H9 (cell line): ENCODE results near the gene RANBP6. TPM values are rescaled to one million over a fixed set of nuclear protein-coding genes. Genes with fewer than 3 reads are reported as not detected.

Experiments used
- DNase-seq: peaks from one replicate; pipeline ENCODE4 v3.0.0-alpha.2; 2017
- H2AFZ ChIP-seq: one replicate; pipeline ENCODE4 v1.6.1; 2013; ENCODE audit warnings: mild to moderate bottlenecking, low read length, control low read depth, moderate library complexity
- H2AK5ac ChIP-seq: 2 replicates; pipeline ENCODE4 v1.6.1; 2013; ENCODE audit warnings: low read length, control low read depth, mixed read lengths; ENCODE audit not compliant: insufficient read length
- H2BK120ac ChIP-seq: one replicate; pipeline ENCODE4 v1.6.1; 2013; ENCODE audit warnings: low read depth, mild to moderate bottlenecking, low read length, control low read depth, inconsistent platforms; ENCODE audit not compliant: poor library complexity, severe bottlenecking
- H2BK12ac ChIP-seq: 2 replicates; pipeline ENCODE4 v1.6.1; 2013; ENCODE audit warnings: low read length, control low read depth, mixed read lengths, low read depth; ENCODE audit not compliant: insufficient read length
- H2BK15ac ChIP-seq: 2 replicates; pipeline ENCODE4 v1.6.1; 2013; ENCODE audit warnings: low read depth, low read length, control low read depth
- H2BK20ac ChIP-seq: one replicate; pipeline ENCODE4 v1.6.1; 2013; ENCODE audit warnings: low read depth, mild to moderate bottlenecking, low read length, control low read depth, inconsistent platforms; ENCODE audit not compliant: poor library complexity, severe bottlenecking
- H2BK5ac ChIP-seq: 2 replicates; pipeline ENCODE4 v1.6.1; 2013; ENCODE audit warnings: low read length, control low read depth, mixed read lengths; ENCODE audit not compliant: insufficient read length
- H3K14ac ChIP-seq: 2 replicates; pipeline ENCODE4 v1.6.1; 2013; ENCODE audit warnings: low read length, control low read depth; ENCODE audit not compliant: insufficient read depth
- H3K18ac ChIP-seq: 2 replicates; pipeline ENCODE4 v1.6.1; 2013; ENCODE audit warnings: low read depth, mild to moderate bottlenecking, mixed read lengths, low read length, control low read depth; ENCODE audit not compliant: insufficient read length
- H3K23ac ChIP-seq: 2 replicates; pipeline ENCODE4 v1.6.1; 2013; ENCODE audit warnings: low read length, control low read depth, mixed read lengths, low read depth; ENCODE audit not compliant: insufficient read length
- H3K23me2 ChIP-seq: 2 replicates; pipeline ENCODE4 v1.6.1; 2013; ENCODE audit warnings: low read depth, mild to moderate bottlenecking, mixed read lengths, low read length, control low read depth; ENCODE audit not compliant: insufficient read length, poor library complexity, severe bottlenecking
- H3K27ac ChIP-seq: 2 replicates; pipeline ENCODE4 v1.5.1; 2013; ENCODE audit warnings: low read length, control low read depth, mixed read lengths, low read depth; ENCODE audit not compliant: insufficient read length
- H3K27me3 ChIP-seq: 2 replicates; pipeline ENCODE4 v1.6.1; 2013; ENCODE audit warnings: low read length, control low read depth, inconsistent platforms; ENCODE audit not compliant: insufficient read depth
- H3K4ac ChIP-seq: 2 replicates; pipeline ENCODE4 v1.6.1; 2013; ENCODE audit warnings: low read depth, mild to moderate bottlenecking, control low read depth, inconsistent platforms, low read length, moderate library complexity
- H3K4me1 ChIP-seq: 2 replicates; pipeline ENCODE4 v1.6.1; 2013; ENCODE audit warnings: low read length, control low read depth, inconsistent platforms; ENCODE audit not compliant: insufficient read depth
- H3K4me2 ChIP-seq: 2 replicates; pipeline ENCODE4 v1.6.1; 2013; ENCODE audit warnings: low read length, control low read depth, mixed read lengths; ENCODE audit not compliant: insufficient read length, insufficient read depth
- H3K56ac ChIP-seq: 2 replicates; pipeline ENCODE4 v1.6.1; 2013; ENCODE audit warnings: low read depth, mild to moderate bottlenecking, mixed read lengths, low read length, control low read depth; ENCODE audit not compliant: insufficient read length
- H3K79me1 ChIP-seq: 2 replicates; pipeline ENCODE4 v1.6.1; 2013; ENCODE audit warnings: low read depth, mild to moderate bottlenecking, moderate library complexity, low read length, control low read depth, inconsistent platforms; ENCODE audit not compliant: insufficient read depth, poor library complexity, severe bottlenecking
- H3K79me2 ChIP-seq: 2 replicates; pipeline ENCODE4 v1.6.1; 2013; ENCODE audit warnings: low read length, control low read depth, inconsistent platforms; ENCODE audit not compliant: insufficient read depth
- H3K9ac ChIP-seq: 2 replicates; pipeline ENCODE4 v1.6.1; 2013; ENCODE audit warnings: low read length, control low read depth, mixed read lengths; ENCODE audit not compliant: insufficient read length; ENCODE audit errors: extremely low read depth
- H3K9me3 ChIP-seq: one replicate; pipeline ENCODE4 v1.6.1; 2013; ENCODE audit warnings: low read depth, low read length, inconsistent platforms; ENCODE audit not compliant: control insufficient read depth
- H3T11ph ChIP-seq: one replicate; pipeline ENCODE4 v1.6.1; 2013; ENCODE audit warnings: mild to moderate bottlenecking, low read length, control low read depth, inconsistent platforms
- H4K20me1 ChIP-seq: one replicate; pipeline ENCODE4 v1.6.1; 2013; ENCODE audit not compliant: control insufficient read depth, insufficient read length, insufficient read depth
- H4K5ac ChIP-seq: 2 replicates; pipeline ENCODE4 v1.6.1; 2013; ENCODE audit warnings: low read depth, mild to moderate bottlenecking, mixed read lengths, low read length, control low read depth; ENCODE audit not compliant: insufficient read length
- H4K8ac ChIP-seq: replicated peaks from 2 replicates; pipeline ENCODE4 v1.6.1; 2013; ENCODE audit warnings: low read length, control low read depth, mixed read lengths, low read depth; ENCODE audit not compliant: insufficient read length
- H4K91ac ChIP-seq: 2 replicates; pipeline ENCODE4 v1.6.1; 2013; ENCODE audit warnings: low read depth, mild to moderate bottlenecking, moderate library complexity, mixed read lengths, low read length, control low read depth; ENCODE audit not compliant: insufficient read length
- H3K27ac Mint-ChIP-seq, 3 experiments: 2 replicates in 2 of 3; 3 replicates in 1 of 3; pipeline ENCODE4 v1.8.0; 2020 to 2021; ENCODE audit warnings: mixed read lengths in 3 of 3, mild to moderate bottlenecking in 1 of 3, moderate library complexity in 1 of 3
- H3K27me3 Mint-ChIP-seq: 2 replicates; pipeline ENCODE4 v1.8.0; 2021; ENCODE audit warnings: low read depth, mild to moderate bottlenecking, moderate library complexity, mixed read lengths
- H3K36me3 Mint-ChIP-seq, 3 experiments: 2 replicates in 2 of 3; 3 replicates in 1 of 3; pipeline ENCODE4 v1.8.0; 2020 to 2021; ENCODE audit warnings: low read depth in 3 of 3, mixed read lengths in 3 of 3; ENCODE audit not compliant: insufficient read depth in 1 of 3
- H3K4me1 Mint-ChIP-seq, 2 experiments: 2 replicates each; pipeline ENCODE4 v1.8.0; 2020; ENCODE audit warnings: mixed read lengths in 2 of 2
- H3K4me3 Mint-ChIP-seq, 2 experiments: 2 replicates in 1 of 2; 3 replicates in 1 of 2; pipeline ENCODE4 v1.8.0; 2020 to 2021; ENCODE audit warnings: mild to moderate bottlenecking in 2 of 2, mixed read lengths in 2 of 2, moderate library complexity in 1 of 2
- H3K9me3 Mint-ChIP-seq, 2 experiments: 2 replicates in 1 of 2; 3 replicates in 1 of 2; pipeline ENCODE4 v1.8.0; 2020; ENCODE audit warnings: mild to moderate bottlenecking in 2 of 2, mixed read lengths in 2 of 2, moderate library complexity in 1 of 2
- CTCF ChIP-seq: fragments of 200-600 bp; sonication (generic); conservative IDR thresholded peaks from 3 replicates; pipeline ENCODE4 v1.8.0; 2021; ENCODE audit warnings: antibody characterized with exemption, mild to moderate bottlenecking
- WGBS: extraction: QIAGEN DNeasy Blood & Tissue Kit; methylation state at CpG from one replicate; pipeline ENCODE4 v1.1.7; 2013; ENCODE audit warnings: missing lambda C conversion rate, low lambda C conversion rate, mixed read lengths; ENCODE audit not compliant: insufficient read length; ENCODE audit errors: extremely low coverage; 5-methylcytosine and 5-hydroxymethylcytosine counted together
- total RNA-seq: library from RNA; stranded (reverse); gene quantifications from 2 replicates; pipeline ENCODE4 v1.2.1, GENCODE V29; 2021

RANBP6 gene
- total RNA-seq, 1 experiment from 2014 or later: 19.1 TPM

GRCh38 chr9:6047020-6047419 is 31.6 kb upstream of the RANBP6 start:
- WGBS: no CpG with 5 or more reads among the region's 4 CpGs
- H4K91ac ChIP-seq: no peak overlapping the region

More at GRCh38 chr9:6047020-6047419, 31.6 kb upstream of the RANBP6 start:
- peaks cover 1% of the 10 kb centered on the region; the same call in 1 of the 2 replicates for H3K27me3 Mint-ChIP-seq
- Histone ChIP-seq H4K20me1 (no peaks in the 10 kb centered on the region), H3K4me2 (no peak overlapping the region), H2BK15ac (no peak overlapping the region), H3K27ac (no peak overlapping the region), H3K4me1 (no peaks in the 10 kb centered on the region), H2BK5ac (no peak overlapping the region), H2BK20ac (no peak overlapping the region), H3T11ph (no peak overlapping the region), H3K9me3 (no peaks in the 10 kb centered on the region), H3K23me2 (no peaks in the 10 kb centered on the region), H4K8ac (no peak overlapping the region), H2AFZ (no peak overlapping the region), H3K79me1 (no peaks in the 10 kb centered on the region), H3K18ac (no peak overlapping the region), H3K4ac (no peak overlapping the region), H3K56ac (no peak overlapping the region), H2BK12ac (no peak overlapping the region), H3K79me2 (no peaks in the 10 kb centered on the region), H3K27me3 (no peaks in the 10 kb centered on the region), H4K5ac (no peak overlapping the region), H2BK120ac (no peak overlapping the region), H2AK5ac (no peak overlapping the region), H3K14ac (no peak overlapping the region), H3K9ac (no peak overlapping the region), H3K23ac (no peak overlapping the region)
- no peaks in the 10 kb centered on the region for H3K36me3 Mint-ChIP-seq
- DNase-seq: no peak
- H3K4me1 Mint-ChIP-seq: peaks cover 9% of the 10 kb centered on the region in 2 experiments; a peak in 3 of 4 replicates
- H3K27ac Mint-ChIP-seq: 0 out of 7 replicates have a peak overlapping the region, but pooled peaks of 1 of the 3 experiments have one; percentile 5
- H3K9me3 Mint-ChIP-seq: no peaks in the 10 kb centered on the region
- no peak overlapping the region for H3K4me3 Mint-ChIP-seq
- TF ChIP-seq CTCF: no peak
